ENCODE results near the gene SLC24A3. TPM values are rescaled to one million over a fixed set of nuclear protein-coding genes. Genes with fewer than 3 reads are reported as not detected.

The SLC24A3 gene
- not detected in 2 replicates for total RNA-seq (2014; rRNA removed; shearing (Covaris generic))
- polyA plus RNA-seq (2016; fragmentation: Nextera tagmentation; extraction: Ambion mirVana): not detected in 2 replicates

GRCh38 chr20:19212469-19212815, at the start of gene SLC24A3:
SLC24A3 (plus strand) TSS chr20:19212642.
- H4K20me1 ChIP-seq (ENCODE audit: insufficient read depth): no peaks in the 10 kb centered on the region
- H3K9me2 ChIP-seq (ENCODE audit: insufficient read depth): no peaks in the 10 kb centered on the region
- H2AFZ ChIP-seq: no peak within 1 kb of the TSS
- H3K27me3 ChIP-seq (replicated peaks; ENCODE audit: insufficient read depth): peaks cover 57% of the 10 kb centered on the region
- TF ChIP-seq EZH2 (IDR thresholded peaks at IDR 0.05; ENCODE audit: insufficient read depth, poor library complexity, severe bottlenecking) (no peak), EZH2phosphoT487 (IDR thresholded peaks at IDR 0.05; ENCODE audit: insufficient read depth, low read depth) (no peak)
- H3F3A ChIP-seq (ENCODE audit: insufficient read depth): no peaks in the 10 kb centered on the region
- H3K79me2 ChIP-seq (ENCODE audit: insufficient read depth): no peaks in the 10 kb centered on the region
- no peak within 1 kb of the TSS for H3K4me2 ChIP-seq (ENCODE audit: unreplicated experiment)
- H3K4me1 ChIP-seq (ENCODE audit: insufficient read depth): no peaks in the 10 kb centered on the region
- WGBS, 2 experiments (ENCODE audit: low coverage in 1 of 2, low lambda C conversion rate in 2 of 2, missing lambda C conversion rate in 2 of 2): 2 to 10% methylated on average over 2 to 51 of the region's 61 CpGs
- H3K4me3 ChIP-seq: no peak within 1 kb of the TSS
- in situ Hi-C loops (cut with MboI): loop anchor here (25.0 kb wide), 1 partner anchor 575 kb away; no protein-coding TSS in a partner anchor
- no peak within 1 kb of the TSS for H3K9ac ChIP-seq
- H3K9me3 ChIP-seq (ENCODE audit: low read depth): no peaks in the 10 kb centered on the region
- DNase-seq: no peak
- H3K36me3 ChIP-seq (ENCODE audit: low read depth): no peaks in the 10 kb centered on the region
- H3K27ac ChIP-seq: no peak within 1 kb of the TSS

- DNase-seq: no peak
- Histone ChIP-seq H4K20me1 (ENCODE audit: insufficient read depth) (no peaks in the 10 kb centered on the region), H3K9me2 (ENCODE audit: insufficient read depth) (no peaks in the 10 kb centered on the region), H3K4me2 (ENCODE audit: unreplicated experiment) (no peak overlapping the region), H3K36me3 (ENCODE audit: low read depth) (no peaks in the 10 kb centered on the region), H3K27me3 (replicated peaks; ENCODE audit: insufficient read depth) (no peaks in the 10 kb centered on the region), H2AFZ (no peak overlapping the region), H3K27ac (no peak overlapping the region), H3K9ac (no peak overlapping the region), H3K4me3 (no peak overlapping the region), H3K4me1 (ENCODE audit: insufficient read depth) (no peaks in the 10 kb centered on the region), H3F3A (ENCODE audit: insufficient read depth) (no peaks in the 10 kb centered on the region), H3K9me3 (ENCODE audit: low read depth) (no peaks in the 10 kb centered on the region), H3K79me2 (ENCODE audit: insufficient read depth) (no peaks in the 10 kb centered on the region)
- no peak for TF ChIP-seq EZH2 (IDR thresholded peaks at IDR 0.05; ENCODE audit: insufficient read depth, poor library complexity, severe bottlenecking)
- no peak for TF ChIP-seq EZH2phosphoT487 (IDR thresholded peaks at IDR 0.05; ENCODE audit: insufficient read depth, low read depth)
- in situ Hi-C loops (cut with MboI): no loop called here
Observed at GRCh38 chr20:19170148-19170547, 42.3 kb upstream of the SLC24A3 start.

GRCh38 chr20:19172637-19173036, 39.8 kb upstream of the SLC24A3 start:
- Histone ChIP-seq H3K9ac (no peak overlapping the region), H3K27me3 (replicated peaks; ENCODE audit: insufficient read depth) (no peaks in the 10 kb centered on the region), H3K9me2 (ENCODE audit: insufficient read depth) (no peaks in the 10 kb centered on the region), H3F3A (ENCODE audit: insufficient read depth) (no peaks in the 10 kb centered on the region), H2AFZ (no peak overlapping the region), H3K79me2 (ENCODE audit: insufficient read depth) (no peaks in the 10 kb centered on the region), H3K4me3 (no peak overlapping the region), H3K9me3 (ENCODE audit: low read depth) (no peaks in the 10 kb centered on the region), H3K36me3 (ENCODE audit: low read depth) (no peaks in the 10 kb centered on the region), H3K4me1 (ENCODE audit: insufficient read depth) (no peaks in the 10 kb centered on the region), H4K20me1 (ENCODE audit: insufficient read depth) (no peaks in the 10 kb centered on the region), H3K27ac (no peak overlapping the region), H3K4me2 (ENCODE audit: unreplicated experiment) (no peak overlapping the region)
- no peak for DNase-seq
- in situ Hi-C loops (cut with MboI): no loop called here
- TF ChIP-seq EZH2phosphoT487 (IDR thresholded peaks at IDR 0.05; ENCODE audit: insufficient read depth, low read depth) (no peak), EZH2 (IDR thresholded peaks at IDR 0.05; ENCODE audit: insufficient read depth, poor library complexity, severe bottlenecking) (no peak)
- WGBS, 2 experiments (ENCODE audit: low coverage in 1 of 2, low lambda C conversion rate in 2 of 2, missing lambda C conversion rate in 2 of 2): 0 to 7% methylated on average over 1 of the region's 1 CpG

- in situ Hi-C loops (cut with MboI): no loop called here
- no peak overlapping the region for H3K27ac ChIP-seq
- TF ChIP-seq EZH2phosphoT487 (IDR thresholded peaks at IDR 0.05; ENCODE audit: insufficient read depth, low read depth): no peak
- no peak for TF ChIP-seq EZH2 (IDR thresholded peaks at IDR 0.05; ENCODE audit: insufficient read depth, poor library complexity, severe bottlenecking)
- H3K4me1 ChIP-seq (ENCODE audit: insufficient read depth): no peaks in the 10 kb centered on the region
- no peak for DNase-seq
- H2AFZ ChIP-seq: no peak overlapping the region
- no peaks in the 10 kb centered on the region for H3K79me2 ChIP-seq (ENCODE audit: insufficient read depth)
- H3K9me2 ChIP-seq (ENCODE audit: insufficient read depth): no peaks in the 10 kb centered on the region
- H3F3A ChIP-seq (ENCODE audit: insufficient read depth): no peaks in the 10 kb centered on the region
- no peak overlapping the region for H3K9ac ChIP-seq
- no peak overlapping the region for H3K4me2 ChIP-seq (ENCODE audit: unreplicated experiment)
- H3K27me3 ChIP-seq (replicated peaks; ENCODE audit: insufficient read depth): no peaks in the 10 kb centered on the region
- H3K4me3 ChIP-seq: no peak overlapping the region
- no peaks in the 10 kb centered on the region for H3K36me3 ChIP-seq (ENCODE audit: low read depth)
- 43 to 52% methylated on average over 1 of the region's 1 CpG for WGBS, 2 experiments (ENCODE audit: low coverage in 1 of 2, low lambda C conversion rate in 2 of 2, missing lambda C conversion rate in 2 of 2)
- H3K9me3 ChIP-seq (ENCODE audit: low read depth): no peaks in the 10 kb centered on the region
- no peaks in the 10 kb centered on the region for H4K20me1 ChIP-seq (ENCODE audit: insufficient read depth)
Observed at GRCh38 chr20:19176470-19177052, 35.9 kb upstream of the SLC24A3 start.

- Histone ChIP-seq H4K20me1 (ENCODE audit: insufficient read depth) (no peaks in the 10 kb centered on the region), H3K9ac (no peak overlapping the region), H3K36me3 (ENCODE audit: low read depth) (no peaks in the 10 kb centered on the region), H3K4me3 (no peak overlapping the region), H2AFZ (no peak overlapping the region), H3K9me3 (ENCODE audit: low read depth) (no peaks in the 10 kb centered on the region), H3K9me2 (ENCODE audit: insufficient read depth) (no peaks in the 10 kb centered on the region), H3K79me2 (ENCODE audit: insufficient read depth) (no peaks in the 10 kb centered on the region), H3K4me1 (ENCODE audit: insufficient read depth) (no peaks in the 10 kb centered on the region), H3K4me2 (ENCODE audit: unreplicated experiment) (no peak overlapping the region), H3K27ac (no peak overlapping the region), H3F3A (ENCODE audit: insufficient read depth) (no peaks in the 10 kb centered on the region), H3K27me3 (replicated peaks; ENCODE audit: insufficient read depth) (no peaks in the 10 kb centered on the region)
- peak; percentile 7 for DNase-seq
- in situ Hi-C loops (cut with MboI): no loop called here
- WGBS, 2 experiments (ENCODE audit: low coverage in 1 of 2, low lambda C conversion rate in 2 of 2, missing lambda C conversion rate in 2 of 2): 31 to 47% methylated on average over 2 of the region's 2 CpGs
- TF ChIP-seq EZH2phosphoT487 (IDR thresholded peaks at IDR 0.05; ENCODE audit: insufficient read depth, low read depth) (no peak), EZH2 (IDR thresholded peaks at IDR 0.05; ENCODE audit: insufficient read depth, poor library complexity, severe bottlenecking) (no peak)
Observed at GRCh38 chr20:19181552-19181951, 30.9 kb upstream of the SLC24A3 start.
